K562 (cell line): ENCODE results near the gene ORAI2.

ENCODE experiments used
- CHCHD3 ChIP-seq: fragments of 250-450 bp; sonication (Bioruptor Pico); IDR thresholded peaks from 2 replicates; pipeline ENCODE4 v2.1.2; 2022; ENCODE audit warnings: mild to moderate bottlenecking
- EP300 ChIP-seq: IDR thresholded peaks from 2 replicates; pipeline ENCODE4 v1.6.1; 2012; ENCODE audit warnings: low read length, improper control_type of control experiment
- ESRRA ChIP-seq: fragments of 450-650 bp; IDR thresholded peaks from 2 replicates; pipeline ENCODE4 v1.6.1; 2014; ENCODE audit warnings: low read depth, mild to moderate bottlenecking, moderate library complexity, borderline replicate concordance
- FOSL1 ChIP-seq: fragments of 200-800 bp; sonication (Bioruptor generic); conservative IDR thresholded peaks from 2 replicates; pipeline ENCODE4 v1.6.1; 2016; ENCODE audit warnings: missing genetic modification characterization, missing compliant biosample characterization
- JUND ChIP-seq, 2 experiments: IDR thresholded peaks; 2 replicates in 1 of 2; 3 replicates in 1 of 2; pipeline ENCODE4 v1.6.1; 2011; ENCODE audit warnings: borderline replicate concordance in 2 of 2, low read depth in 2 of 2, low read length in 2 of 2, improper control_type of control experiment in 1 of 2, missing biosample characterization in 1 of 2, missing genetic modification characterization in 1 of 2, missing genetic modification reagents in 1 of 2
- NR3C1 ChIP-seq: sonication (generic); formaldehyde crosslinking; IDR thresholded peaks from 2 replicates; pipeline ENCODE4 v1.8.1; 2022; ENCODE audit warnings: missing genetic modification reagents
- POLR2AphosphoS2 ChIP-seq: IDR thresholded peaks from 2 replicates; pipeline ENCODE4 v1.6.1; 2012; ENCODE audit warnings: low read length, improper control_type of control experiment
- ZNF644 ChIP-seq: fragments of 200-800 bp; sonication (Bioruptor generic); IDR thresholded peaks from 2 replicates; pipeline ENCODE4 v1.6.1; 2016; ENCODE audit warnings: low read depth, missing genetic modification characterization, missing compliant biosample characterization

DNA sequence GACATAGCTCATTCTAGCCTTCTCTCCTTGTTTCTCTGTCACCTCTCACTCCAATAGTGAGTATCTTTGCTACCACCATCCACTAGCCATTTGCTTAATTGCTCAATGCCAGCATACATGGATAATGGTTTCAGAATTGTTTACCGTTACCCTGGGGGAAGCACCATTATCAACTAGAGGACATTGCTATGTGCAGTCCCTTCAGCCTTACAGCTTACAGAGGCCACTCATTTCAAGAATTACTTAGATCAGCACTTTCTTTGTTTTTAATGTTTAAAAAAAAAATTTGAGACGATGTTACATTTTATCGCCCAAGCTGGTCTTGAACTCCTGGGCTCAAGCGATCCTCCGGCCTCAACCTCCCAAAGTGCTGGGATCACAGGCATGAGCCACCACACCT lies 14.8 kb upstream of the ORAI2 start:
- no peak for TF ChIP-seq FOSL1 (tag)
- no peak for TF ChIP-seq NR3C1
- no peak for TF ChIP-seq EP300
- no peak for TF ChIP-seq POLR2AphosphoS2
- TF ChIP-seq JUND (IDR thresholded peaks at IDR 0.05; ENCODE audit: borderline replicate concordance, low read depth, low read length), result no peak
- TF ChIP-seq JUND (tag; IDR thresholded peaks at IDR 0.05; ENCODE audit: borderline replicate concordance, low read depth, low read length), result no peak
- TF ChIP-seq ZNF644 (tag), result no peak
- no peak for TF ChIP-seq CHCHD3 (CRISPR knock-in tag)
- no peak for TF ChIP-seq ESRRA
